Spleen (tissue), 11 donors: ENCODE data around the gene HS3ST4. TPM values are rescaled to one million over a fixed set of nuclear protein-coding genes. Genes with fewer than 3 reads are reported as not detected.

Experiments used
- DNase-seq: peaks from one replicate; pipeline ENCODE4 v3.0.0-alpha.2; 2020
- H3K27ac ChIP-seq, 8 donors: fragments of 200-600 bp; sonication (generic) in 7 of 8; 1 replicate in 4 of 8; 2 replicates in 4 of 8; pipeline versions ENCODE4 v1.5.0 to v1.8.0; 2016 to 2021; ENCODE audit warnings: inconsistent platforms in 4 of 8, mild to moderate bottlenecking in 4 of 8, moderate library complexity in 1 of 8
- H3K27me3 ChIP-seq, 7 donors: fragments of 200-600 bp; sonication (generic) in 6 of 7; replicated peaks in 1 of 7; 1 replicate in 4 of 7; 2 replicates in 3 of 7; pipeline versions ENCODE4 v1.5.0 to v1.8.0; 2016 to 2021; ENCODE audit warnings: inconsistent platforms in 3 of 7, mild to moderate bottlenecking in 1 of 7
- H3K36me3 ChIP-seq, 6 donors: fragments of 200-600 bp; sonication (generic) in 5 of 6; 1 replicate in 4 of 6; 2 replicates in 2 of 6; pipeline versions ENCODE4 v1.5.0 to v1.8.0; 2016 to 2021; ENCODE audit warnings: inconsistent platforms in 2 of 6
- H3K4me1 ChIP-seq, 6 donors: fragments of 200-600 bp; sonication (generic) in 5 of 6; 1 replicate in 3 of 6; 2 replicates in 3 of 6; pipeline versions ENCODE4 v1.5.0 to v1.8.0; 2016 to 2021; ENCODE audit warnings: inconsistent platforms in 3 of 6
- H3K4me3 ChIP-seq, 8 donors: fragments of 200-600 bp; sonication (generic) in 7 of 8; 1 replicate in 4 of 8; 2 replicates in 4 of 8; pipeline versions ENCODE4 v1.5.0 to v1.8.0; 2016 to 2021; ENCODE audit warnings: inconsistent platforms in 4 of 8, mild to moderate bottlenecking in 4 of 8, moderate library complexity in 2 of 8
- H3K9me3 ChIP-seq, 8 donors: fragments of 200-600 bp; sonication (generic) in 7 of 8; 1 replicate in 4 of 8; 2 replicates in 4 of 8; pipeline versions ENCODE4 v1.5.0 to v1.8.0; 2016 to 2021; ENCODE audit warnings: inconsistent platforms in 4 of 8
- POLR2A ChIP-seq, 3 donors: fragments of 450-650 bp; IDR thresholded peaks; one replicate each; pipeline ENCODE4 v1.5.1; 2017; ENCODE audit warnings: antibody characterized with exemption in 3 of 3, mild to moderate bottlenecking in 1 of 3
- POLR2AphosphoS5 ChIP-seq, 3 donors: sonication (generic); formaldehyde crosslinking; IDR thresholded peaks; one replicate each; pipeline ENCODE4 v1.5.1; 2017; ENCODE audit warnings: antibody characterized with exemption in 3 of 3
- whole genome bisulfite sequencing, 5 donors: extraction: QIAGEN DNeasy Blood & Tissue Kit in 3 of 5; methylation state at CpG; one replicate each; pipeline versions ENCODE4 v1.1.5 to v1.1.7; 2013 to 2018; 5-methylcytosine and 5-hydroxymethylcytosine counted together
- intact Hi-C: fragments of 100-400 bp; cut with DNase I; formaldehyde crosslinking; loops from one replicate; pipeline ENCODE4 v1.15.0; 2023; ENCODE audit warnings: low total_unique reads
- polyA plus RNA-seq, 3 donors: library from polyadenylated mRNA; stranded (reverse); fragments of 200-250 nt; gene quantifications; one replicate each; pipeline ENCODE4 v1.2.1, GENCODE V29; 2013
- total RNA-seq, 7 donors: library from RNA; depleted of rRNA in 3 of 7; stranded (reverse); fragments of >200 nt in 3 of 7; fragmentation: NEBNext Ultra II Directional in 4 of 7; extraction: Animal tissue kit (Norgen Biotek cat#: 25700) in 4 of 7; gene quantifications; one replicate each; pipeline versions ENCODE4 v1.1.0 to v1.2.1, GENCODE V29; 2016 to 2021
- TF ChIP-seq, protein P1 (sequence below), 11 experiments: fragments of 200-600 bp in 7 of 11; fragments of 450-650 bp in 4 of 11; sonication (generic) in 4 of 11; IDR thresholded peaks in 8 of 11; conservative IDR thresholded peaks in 3 of 11; 1 replicate in 7 of 11; 2 replicates in 4 of 11; pipeline versions ENCODE4 v1.4.0 to v1.8.0; 2016 to 2021; ENCODE audit warnings: antibody characterized with exemption in 11 of 11, inconsistent platforms in 4 of 11, mild to moderate bottlenecking in 1 of 11
- donor health status: healthy with polysubstance abuse.
- donor health status: DM: no; HTN: no; CAD: no; lungs with moderate emphysema.
- donor health status: DM: no; HTN: no; CAD: no.
- donor health status: Bipolar disorder and iron deficiency.
- donor health status: healthy.
- donor health status: DM: no; HTN: no; CAD: no.
- donor health status: DM: yes; HTN: yes; CAD: no.

The HS3ST4 gene
- total and polyA plus RNA-seq, 10 donors: 0.08 to 4.2 (median 1.9) TPM

DNA sequence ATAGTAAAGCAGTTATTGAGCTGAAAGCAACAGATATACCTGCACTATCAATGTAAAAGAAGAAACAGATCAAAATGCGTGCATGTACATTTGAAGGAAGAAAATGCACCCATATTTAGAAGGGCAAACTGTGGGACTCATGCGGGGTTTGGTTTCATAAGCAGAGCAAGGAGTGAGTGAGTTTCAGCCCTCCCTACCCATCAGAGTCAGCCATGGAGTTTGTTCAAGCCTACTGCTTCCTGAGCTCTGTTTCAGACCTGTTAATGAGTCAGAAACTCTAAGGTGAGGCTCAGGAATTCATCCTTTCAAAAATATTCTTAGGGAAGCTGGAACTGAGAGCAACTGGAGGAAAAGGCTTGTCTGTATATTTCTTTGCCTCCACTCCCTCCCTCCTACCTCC lies 446.2 kb downstream of the HS3ST4 start:
- Histone ChIP-seq H3K9me3 (no peaks in the 10 kb centered on the region), H3K4me3 (no peak overlapping the region), H3K36me3 (no peaks in the 10 kb centered on the region), H3K27me3 (peaks cover 0 to 8% (median 0%) of the 10 kb centered on the region in 7 donors), H3K27ac (no peak overlapping the region), H3K4me1 (no peaks in the 10 kb centered on the region)
- intact Hi-C loops: no loop called here
- TF ChIP-seq POLR2A (IDR thresholded peaks at IDR 0.05) (no peak), POLR2AphosphoS5 (IDR thresholded peaks at IDR 0.05) (no peak)
- TF ChIP-seq, protein P1, sequence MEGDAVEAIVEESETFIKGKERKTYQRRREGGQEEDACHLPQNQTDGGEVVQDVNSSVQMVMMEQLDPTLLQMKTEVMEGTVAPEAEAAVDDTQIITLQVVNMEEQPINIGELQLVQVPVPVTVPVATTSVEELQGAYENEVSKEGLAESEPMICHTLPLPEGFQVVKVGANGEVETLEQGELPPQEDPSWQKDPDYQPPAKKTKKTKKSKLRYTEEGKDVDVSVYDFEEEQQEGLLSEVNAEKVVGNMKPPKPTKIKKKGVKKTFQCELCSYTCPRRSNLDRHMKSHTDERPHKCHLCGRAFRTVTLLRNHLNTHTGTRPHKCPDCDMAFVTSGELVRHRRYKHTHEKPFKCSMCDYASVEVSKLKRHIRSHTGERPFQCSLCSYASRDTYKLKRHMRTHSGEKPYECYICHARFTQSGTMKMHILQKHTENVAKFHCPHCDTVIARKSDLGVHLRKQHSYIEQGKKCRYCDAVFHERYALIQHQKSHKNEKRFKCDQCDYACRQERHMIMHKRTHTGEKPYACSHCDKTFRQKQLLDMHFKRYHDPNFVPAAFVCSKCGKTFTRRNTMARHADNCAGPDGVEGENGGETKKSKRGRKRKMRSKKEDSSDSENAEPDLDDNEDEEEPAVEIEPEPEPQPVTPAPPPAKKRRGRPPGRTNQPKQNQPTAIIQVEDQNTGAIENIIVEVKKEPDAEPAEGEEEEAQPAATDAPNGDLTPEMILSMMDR (IDR thresholded peaks at IDR 0.05 in 8 of 11, conservative IDR thresholded peaks at IDR 0.05 in 3 of 11): no peak
- WGBS, 5 donors: 85 to 92% (median 90%) methylated on average over 2 of the region's 2 CpGs
- DNase-seq: no peak

DNA sequence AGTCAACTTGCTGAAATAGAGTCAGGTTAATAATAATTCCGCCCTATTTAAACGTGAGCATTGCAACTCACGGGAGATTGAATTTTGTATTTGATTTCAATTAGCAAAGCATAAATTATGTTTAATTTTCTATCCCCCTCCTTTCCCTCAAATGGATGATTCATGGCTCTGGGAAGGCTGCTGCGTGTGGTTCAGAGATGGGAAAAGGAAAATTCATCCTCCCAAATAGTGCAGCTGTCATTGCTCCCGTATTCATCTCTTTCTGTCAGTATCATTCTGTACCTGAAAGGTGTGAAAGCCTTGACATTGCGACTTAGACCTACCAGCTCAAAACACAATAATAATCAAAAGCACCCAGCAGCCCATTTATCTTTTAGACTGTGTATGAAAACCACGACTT lies 447.3 kb downstream of the HS3ST4 start:
- Histone ChIP-seq H3K9me3 (no peaks in the 10 kb centered on the region), H3K4me1 (no peaks in the 10 kb centered on the region), H3K27me3 (peaks cover 0 to 8% (median 0%) of the 10 kb centered on the region in 7 donors), H3K4me3 (no peak overlapping the region), H3K27ac (no peak overlapping the region), H3K36me3 (no peaks in the 10 kb centered on the region)
- intact Hi-C loops: no loop called here
- 75 to 82% (median 81%) methylated on average over 7 of the region's 7 CpGs for WGBS, 5 donors
- DNase-seq: no peak
- TF ChIP-seq, protein P1 (IDR thresholded peaks at IDR 0.05 in 8 of 11, conservative IDR thresholded peaks at IDR 0.05 in 3 of 11): no peak
- no peak for TF ChIP-seq POLR2A (IDR thresholded peaks at IDR 0.05)

DNA sequence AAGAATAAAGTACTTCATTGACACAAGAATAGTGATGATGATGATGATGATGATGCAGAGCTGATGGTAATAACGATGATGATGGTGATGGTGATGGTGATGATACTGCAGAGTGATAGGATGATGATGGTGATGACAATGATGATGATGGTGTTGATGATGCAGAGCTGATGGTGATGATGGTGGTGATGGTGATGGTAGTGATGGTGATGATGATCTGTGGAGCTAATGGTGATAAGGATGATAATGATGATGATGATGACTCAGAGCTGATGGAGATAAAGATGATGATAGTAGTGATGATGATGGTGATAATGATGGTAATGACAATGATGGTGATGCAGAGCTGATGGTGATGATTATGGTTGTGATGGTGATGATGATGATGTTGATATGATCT lies 448.1 kb downstream of the HS3ST4 start:
- no peak for DNase-seq
- no peaks in the 10 kb centered on the region for H3K36me3 ChIP-seq
- TF ChIP-seq POLR2A (IDR thresholded peaks at IDR 0.05): no peak
- TF ChIP-seq, protein P1 (IDR thresholded peaks at IDR 0.05 in 8 of 11, conservative IDR thresholded peaks at IDR 0.05 in 3 of 11): no peak
- no peak for TF ChIP-seq POLR2AphosphoS5 (IDR thresholded peaks at IDR 0.05)
- WGBS, 5 donors: 65 to 84% (median 74%) methylated on average over 1 of the region's 1 CpG
- intact Hi-C loops: no loop called here
- no peaks in the 10 kb centered on the region for H3K9me3 ChIP-seq
- peaks cover 0 to 8% (median 0%) of the 10 kb centered on the region in 7 donors for H3K27me3 ChIP-seq
- H3K27ac ChIP-seq: no peak overlapping the region
- H3K4me1 ChIP-seq: no peaks in the 10 kb centered on the region
- no peak overlapping the region for H3K4me3 ChIP-seq

DNA sequence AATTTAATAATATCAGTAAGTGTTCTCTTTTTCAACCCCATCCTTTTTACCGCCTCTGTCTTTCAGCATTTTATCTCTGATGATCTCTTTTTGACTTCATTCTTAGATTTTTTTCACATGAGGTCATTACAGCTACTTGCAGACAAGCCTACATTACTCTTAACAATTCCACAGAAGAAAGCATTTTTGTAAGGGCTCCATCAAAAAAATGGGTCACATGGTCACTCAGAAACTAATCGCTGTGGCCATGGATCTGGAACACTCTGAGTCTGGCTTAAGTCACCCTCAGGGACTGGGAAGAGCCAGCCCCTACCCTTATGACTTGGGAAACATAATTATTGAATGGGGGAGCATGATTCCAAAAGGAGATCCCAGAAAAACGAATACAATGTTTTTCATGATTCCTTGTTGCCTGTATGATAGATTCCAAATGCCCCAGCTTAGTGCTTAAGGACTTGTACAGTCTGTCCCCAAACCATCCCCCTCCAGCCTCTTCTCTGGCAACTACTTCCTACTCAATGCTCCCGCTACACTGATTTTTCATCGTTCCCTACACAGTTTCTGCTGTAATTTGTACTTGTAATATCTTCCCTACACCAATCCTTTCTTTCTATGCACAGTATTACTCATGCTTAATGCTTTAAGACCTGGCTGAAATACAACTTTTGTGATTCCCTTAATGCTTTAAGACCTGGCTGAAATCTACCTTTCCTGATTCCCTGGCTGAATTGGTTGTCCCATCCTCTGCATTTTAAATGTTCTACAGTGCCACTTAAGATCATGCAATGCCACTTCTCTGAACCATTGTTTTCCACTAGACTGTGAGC lies 457.8 kb downstream of the HS3ST4 start:
- Histone ChIP-seq H3K27me3 (no peaks in the 10 kb centered on the region), H3K4me1 (no peaks in the 10 kb centered on the region), H3K9me3 (no peaks in the 10 kb centered on the region), H3K36me3 (no peaks in the 10 kb centered on the region), H3K27ac (no peak overlapping the region), H3K4me3 (no peak overlapping the region)
- no peak for DNase-seq
- intact Hi-C loops: no loop called here
- TF ChIP-seq POLR2A (IDR thresholded peaks at IDR 0.05) (no peak), POLR2AphosphoS5 (IDR thresholded peaks at IDR 0.05) (no peak)
- TF ChIP-seq, protein P1 (IDR thresholded peaks at IDR 0.05 in 8 of 11, conservative IDR thresholded peaks at IDR 0.05 in 3 of 11): no peak
- WGBS, 5 donors: 69 to 80% (median 76%) methylated on average over 5 of the region's 5 CpGs
